GM19324 (cell line): ENCODE results near the gene STK36.
"Not testable (repeated sequence)": the region's sequence is repeated elsewhere in the genome, so short reads cannot be mapped to it uniquely, and the experiment has no call there.

Experiments used
- ATAC-seq: cut with Tn5 transposase; IDR thresholded peaks from one replicate; pipeline ENCODE4 v1.9.1; 2021; ENCODE audit warnings: mild to moderate bottlenecking, moderate library complexity; ENCODE audit not compliant: unreplicated experiment, low FRiP score

Gene STK36

DNA sequence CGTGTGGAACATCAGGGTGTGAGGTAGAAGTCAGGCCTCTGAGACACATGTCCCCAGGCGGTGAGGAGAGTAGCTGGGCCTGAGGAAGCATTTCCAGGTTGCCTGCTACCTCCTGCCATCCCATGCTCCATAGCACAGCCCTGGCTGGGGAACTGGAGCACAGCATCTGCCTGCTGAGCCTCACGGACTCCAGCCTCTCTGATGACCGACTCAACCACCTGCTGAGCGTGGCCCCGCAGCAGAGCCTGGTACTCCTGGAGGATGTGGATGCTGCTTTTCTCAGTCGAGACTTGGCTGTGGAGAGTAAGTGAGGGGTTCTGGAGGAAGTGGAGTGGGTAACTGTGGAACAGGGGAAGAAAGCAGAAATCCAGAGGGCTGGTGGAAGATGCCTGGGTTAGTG, 9.5 kb upstream of the STK36 start:
- ATAC-seq: no peak

GRCh38 chr2:218662827-218663226, 9.1 kb upstream of the STK36 start:
- no peak for ATAC-seq

- no peak for ATAC-seq
Observed at GRCh38 chr2:218663901-218664300, 8.0 kb upstream of the STK36 start.

GRCh38 chr2:218664653-218665052, 7.2 kb upstream of the STK36 start:
- no peak for ATAC-seq

DNA sequence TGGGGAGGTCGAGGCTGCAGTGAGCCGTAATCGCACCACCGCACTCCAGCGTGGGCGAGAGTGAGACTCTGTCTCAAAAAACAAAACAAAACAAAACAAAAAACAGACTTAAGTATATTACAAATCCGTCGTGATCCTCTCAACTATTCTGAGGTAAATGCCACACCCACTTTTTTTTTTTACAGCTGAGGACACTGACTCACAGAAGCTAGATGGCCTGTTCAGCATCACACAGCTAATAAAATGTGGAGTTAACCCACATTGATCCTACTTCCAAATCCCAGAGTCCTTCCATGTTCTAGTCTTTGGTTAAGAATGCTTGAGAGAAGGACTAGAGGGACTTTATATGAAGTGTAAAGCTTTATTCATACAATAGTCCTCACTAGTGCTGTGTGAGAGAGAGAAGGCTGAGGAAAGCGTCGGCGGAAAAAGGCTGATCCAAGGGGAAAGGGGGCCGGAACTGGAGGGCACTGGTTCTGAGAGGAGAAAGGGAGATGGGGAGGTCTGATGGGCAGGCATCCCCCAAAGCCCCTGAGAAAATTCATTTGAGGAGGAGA, 711 bp upstream of the STK36 start:
- ATAC-seq: no peak

- no peak for ATAC-seq
Observed at GRCh38 chr2:218679119-218679518, 7.2 kb downstream of the STK36 start.

DNA sequence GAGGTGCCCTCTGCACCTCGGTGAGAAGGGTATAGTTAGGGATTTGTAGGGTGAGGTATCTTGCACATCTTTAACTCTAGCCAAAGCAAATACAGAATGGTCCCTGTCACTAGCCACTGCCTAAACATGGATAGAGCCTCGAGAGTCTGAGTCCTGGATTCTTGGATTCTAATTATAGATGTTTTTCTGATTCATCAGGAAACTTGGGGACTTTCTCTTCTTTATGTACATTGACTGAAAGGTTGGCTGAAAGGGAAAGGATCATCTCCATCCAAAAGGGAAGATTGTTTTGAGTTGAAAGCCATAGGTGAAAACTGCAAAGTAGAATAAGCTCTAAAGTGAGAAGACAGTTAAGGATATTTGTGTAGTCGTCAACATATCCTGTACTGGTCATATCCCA, 8.2 kb downstream of the STK36 start:
- no peak for ATAC-seq

- not testable (repeated sequence) for ATAC-seq
Observed at GRCh38 chr2:218687400-218688060, 15.6 kb downstream of the STK36 start.

GRCh38 chr2:218691234-218691633, 19.3 kb downstream of the STK36 start:
- no peak for ATAC-seq

DNA sequence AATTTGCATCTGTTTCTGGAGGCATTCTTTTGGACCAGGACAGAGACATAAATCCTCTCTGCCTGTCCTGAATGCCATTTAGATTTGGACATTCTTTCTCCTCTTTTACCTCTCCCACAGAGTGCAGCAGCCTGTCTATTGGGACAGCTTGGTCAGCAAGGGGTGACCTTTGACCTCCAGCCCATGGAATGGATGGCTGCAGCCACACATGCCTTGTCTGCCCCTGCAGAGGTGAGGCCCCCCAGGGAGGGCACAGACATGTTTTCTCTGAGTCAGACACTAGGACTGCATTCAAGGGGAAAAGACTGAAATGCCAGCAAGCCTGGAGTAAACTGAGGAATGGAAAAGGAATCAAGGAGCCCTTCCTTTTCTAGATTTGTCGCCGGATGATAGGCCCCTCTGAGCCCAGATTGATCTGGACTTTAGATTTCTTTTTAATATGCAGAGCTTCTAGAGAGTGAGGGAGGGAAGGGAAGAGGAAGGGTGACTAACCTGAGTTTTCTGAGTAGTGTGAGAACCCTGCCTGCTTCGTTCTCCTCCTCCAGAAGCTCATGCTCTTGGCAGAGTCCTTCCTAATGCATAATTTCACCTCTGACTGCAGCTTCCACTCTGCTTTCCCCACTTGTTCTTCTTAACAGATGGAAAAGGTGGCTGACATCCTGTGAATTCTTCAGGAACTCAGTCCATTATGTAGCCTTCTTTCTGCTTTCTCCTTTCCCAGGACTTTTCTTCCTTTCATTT, 22.7 kb downstream of the STK36 start:
- ATAC-seq: no peak

GRCh38 chr2:218698885-218699284, 27.0 kb downstream of the STK36 start:
- no peak for ATAC-seq

- ATAC-seq: no peak
Observed at GRCh38 chr2:218701806-218702205, 29.9 kb downstream of the STK36 start.

GRCh38 chr2:218703341-218703740, 31.5 kb downstream of the STK36 start:
- ATAC-seq: no peak

- ATAC-seq: no peak
Observed at GRCh38 chr2:218708086-218708485, 36.2 kb downstream of the STK36 start.

GRCh38 chr2:218709908-218710307, 38.0 kb downstream of the STK36 start:
- ATAC-seq: no peak

- ATAC-seq: no peak
Observed at GRCh38 chr2:218710334-218710686, 38.4 kb downstream of the STK36 start.

DNA sequence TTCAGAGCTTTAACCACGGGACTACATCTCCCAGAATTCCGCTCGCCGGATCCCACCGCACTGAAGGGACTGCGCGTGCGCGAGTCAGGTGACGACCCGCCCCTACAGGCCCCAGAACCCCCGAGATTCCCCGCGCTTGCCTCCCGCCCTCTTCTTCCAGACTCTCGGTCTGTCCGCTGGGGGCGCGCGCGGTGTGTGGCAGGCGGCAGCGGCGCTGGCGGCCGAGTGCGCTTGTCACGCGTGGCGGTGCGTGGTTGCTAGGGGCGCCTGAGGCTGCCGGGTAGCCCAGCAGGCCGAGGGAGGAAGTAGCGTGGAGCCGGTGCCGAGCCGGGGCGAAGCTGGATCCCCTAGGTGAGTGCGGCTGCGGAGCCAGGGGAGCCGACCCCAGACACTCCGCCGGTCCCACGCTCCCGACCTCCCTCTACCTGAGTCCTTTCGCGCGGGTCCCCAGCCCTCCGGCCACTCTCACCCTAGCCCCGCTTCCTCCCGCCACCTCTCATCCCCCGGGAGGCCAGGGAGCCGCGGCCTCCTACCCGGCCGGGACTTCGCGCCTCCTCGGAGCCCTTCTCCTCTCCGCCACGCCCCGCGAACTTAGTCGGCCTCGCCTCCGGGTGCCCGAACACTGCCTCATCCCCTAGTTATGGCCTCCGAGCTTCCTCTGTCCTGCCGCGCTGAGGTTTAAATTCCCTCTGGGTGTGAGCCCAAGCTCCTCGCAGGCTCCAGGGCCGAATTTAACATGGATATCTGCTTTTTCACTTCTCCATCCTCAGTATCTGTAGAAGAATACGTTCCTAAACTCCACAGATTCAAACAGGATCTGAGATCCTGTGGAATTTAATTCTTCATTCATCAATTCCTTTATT, 39.0 kb downstream of the STK36 start, which contains the start of gene TTLL4:
TSS of gene TTLL4 (plus strand) at position 149 of the 863 bp plus-strand sequence. CDS start 26,842 bp downstream, outside the sequence.
- peak; percentile 95 for ATAC-seq

DNA sequence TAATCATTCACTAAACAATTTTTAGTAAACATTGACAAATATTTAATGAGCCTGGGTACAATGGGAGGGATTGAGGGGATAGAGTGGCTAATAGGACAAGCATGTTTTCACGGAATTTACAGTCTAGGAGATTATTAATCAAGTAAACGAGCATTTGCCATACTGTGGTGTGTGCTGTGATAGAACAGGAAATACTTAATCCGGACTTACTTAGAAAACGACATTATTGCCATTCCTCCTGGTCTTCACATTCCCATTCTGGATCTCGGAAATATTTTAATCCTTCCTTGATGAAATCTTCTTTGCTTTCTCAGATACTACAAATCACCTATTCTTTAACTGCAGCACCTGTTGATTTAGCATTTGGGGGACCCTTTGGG, 39.7 kb downstream of the STK36 start:
- no peak for ATAC-seq

DNA sequence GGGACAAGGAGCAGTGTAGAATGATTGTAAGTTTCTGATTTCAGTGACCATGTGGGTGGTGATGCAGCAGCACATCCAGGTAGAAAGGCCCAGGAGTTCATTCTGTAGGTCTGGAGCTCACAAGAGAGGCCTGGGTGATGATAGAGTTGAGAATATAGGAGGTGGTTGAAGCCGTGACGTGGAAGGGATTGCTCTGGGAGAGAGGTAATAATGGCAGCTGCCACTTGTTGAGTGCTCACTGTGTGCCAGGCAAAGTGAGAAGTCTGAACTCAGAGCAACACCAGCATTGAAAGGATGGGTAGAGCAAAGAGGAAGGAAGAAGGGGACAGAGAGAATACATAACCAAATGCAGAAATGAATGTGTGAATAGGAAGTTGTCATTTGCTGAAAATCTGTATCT, 42.0 kb downstream of the STK36 start:
- no peak for ATAC-seq

DNA sequence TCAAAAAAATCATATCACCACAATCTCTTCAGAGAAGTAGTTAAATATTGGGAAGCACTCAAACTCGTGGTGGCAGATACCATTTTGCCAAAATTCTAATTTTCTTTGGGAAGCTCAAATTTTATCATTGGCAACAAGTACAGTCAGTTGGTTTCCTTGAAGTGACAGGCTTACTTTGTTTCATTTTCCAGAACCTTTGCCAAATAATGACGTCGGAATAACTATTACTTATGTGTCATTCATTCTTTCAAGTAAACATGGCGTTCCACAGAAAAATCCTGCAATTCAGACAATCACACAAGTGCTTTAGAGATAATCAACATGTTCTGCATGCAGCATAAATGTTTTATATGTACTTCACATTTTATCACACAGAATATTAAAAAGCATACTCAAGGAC, 44.2 kb downstream of the STK36 start:
- no peak for ATAC-seq

DNA sequence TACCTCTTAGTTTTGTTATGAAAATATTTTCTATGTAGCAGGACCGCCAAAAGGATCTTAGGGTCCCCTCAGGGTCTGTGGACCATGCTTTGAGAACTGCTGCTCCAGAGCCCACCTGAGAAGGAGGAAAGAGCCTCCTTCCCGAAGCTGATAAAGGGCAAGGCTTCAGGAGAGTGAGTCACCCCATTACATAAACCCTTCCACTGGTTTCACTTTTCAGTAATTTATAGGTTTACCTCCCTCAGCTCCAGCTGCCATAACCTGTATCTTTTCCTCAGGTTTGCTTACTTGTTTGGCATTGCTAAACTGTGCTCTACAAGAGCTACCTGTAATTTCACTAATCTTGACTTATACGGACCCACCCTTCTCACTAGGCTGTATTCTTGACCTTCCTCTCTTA, 45.4 kb downstream of the STK36 start:
- ATAC-seq: no peak
